SK-N-SH treated with all-trans-retinoic acid at 6 μM for 48 hours (cell line): Measurements from ENCODE around the gene AP1G1.

ENCODE experiments used
- ISL1 ChIP-seq: fragments of 250-450 bp; sonication (Bioruptor Pico); IDR thresholded peaks from 2 replicates; pipeline ENCODE4 v2.1.2; 2022; ENCODE audit warnings: mild to moderate bottlenecking, moderate library complexity
- OSR1 ChIP-seq: fragments of 250-450 bp; sonication (Bioruptor Pico); IDR thresholded peaks from 2 replicates; pipeline ENCODE4 v1.8.0; 2022; ENCODE audit warnings: moderate library complexity, mild to moderate bottlenecking, inconsistent platforms
- ZNF8 ChIP-seq: fragments of 450-650 bp; formaldehyde crosslinking; IDR thresholded peaks from 2 replicates; pipeline ENCODE4 v1.5.0; 2020; ENCODE audit warnings: mild to moderate bottlenecking, moderate library complexity

- TF ChIP-seq OSR1 (CRISPR knock-in tag) (no peak), ISL1 (CRISPR knock-in tag) (no peak), ZNF8 (CRISPR knock-in tag) (no peak)
These were observed 96.1 kb downstream of the AP1G1 start for GRCh38 chr16:71712501-71712900.
